Astrocyte of the spinal cord (primary cell): ENCODE results near the gene CYTH3.
"Not testable (repeated sequence)": the region's sequence is repeated elsewhere in the genome, so short reads cannot be mapped to it uniquely, and the experiment has no call there.

Experiments
- DNase-seq: peaks from one replicate; pipeline ENCODE4 v3.0.0; 2011; ENCODE audit warnings: low read depth, low spot score
- H3K4me3 ChIP-seq: 2 replicates; pipeline ENCODE4 v1.5.1; 2011; ENCODE audit warnings: low read depth, mild to moderate bottlenecking, low read length, moderate library complexity
- CTCF ChIP-seq: IDR thresholded peaks from 2 replicates; pipeline ENCODE4 v1.5.1; 2012; ENCODE audit warnings: low read depth, mild to moderate bottlenecking, low read length, inconsistent platforms
- in situ Hi-C: cut with HindIII; loops from 2 replicates; pipeline ENCODE4 v1.10.0; 2017; ENCODE audit warnings: low sequenced_read_pairs

The CYTH3 gene

GRCh38 chr7:6227294-6227846 lies 45.1 kb downstream of the CYTH3 start:
- no peak for TF ChIP-seq CTCF
- peak; percentile 57 for DNase-seq
- H3K4me3 ChIP-seq = no peak overlapping the region
- in situ Hi-C loops = no loop called here

DNA sequence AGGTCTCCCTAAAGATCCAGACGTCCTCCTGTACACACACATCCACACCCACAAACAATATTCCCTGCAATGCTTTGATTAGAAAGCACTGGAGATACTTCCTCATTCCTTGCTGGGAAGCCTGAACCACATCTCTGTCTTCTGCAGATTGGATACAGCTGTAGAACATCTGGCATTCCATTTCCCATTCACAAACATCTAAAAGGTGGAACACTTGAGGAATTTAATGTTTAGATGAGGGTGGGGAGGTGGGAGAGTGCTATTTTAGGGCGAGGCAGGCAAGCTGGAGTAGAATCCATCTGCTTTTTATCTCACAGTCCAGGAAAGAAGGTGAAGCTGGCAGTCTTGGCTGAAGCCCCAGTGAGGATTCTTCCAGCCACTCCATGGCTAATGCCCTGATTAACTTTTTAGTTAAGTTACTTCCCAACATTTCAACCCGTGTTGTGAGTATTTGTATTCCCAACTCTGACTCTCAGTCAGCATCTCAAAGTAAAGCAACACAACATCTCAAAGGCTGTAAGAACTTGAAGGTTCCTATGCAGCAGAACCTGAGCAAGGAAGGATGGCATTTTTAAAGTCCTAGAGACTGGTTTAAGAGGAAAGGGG lies 46.1 kb downstream of the CYTH3 start:
- in situ Hi-C loops = no loop called here
- peak; percentile 46 for DNase-seq
- H3K4me3 ChIP-seq = no peak overlapping the region
- no peak for TF ChIP-seq CTCF

DNA sequence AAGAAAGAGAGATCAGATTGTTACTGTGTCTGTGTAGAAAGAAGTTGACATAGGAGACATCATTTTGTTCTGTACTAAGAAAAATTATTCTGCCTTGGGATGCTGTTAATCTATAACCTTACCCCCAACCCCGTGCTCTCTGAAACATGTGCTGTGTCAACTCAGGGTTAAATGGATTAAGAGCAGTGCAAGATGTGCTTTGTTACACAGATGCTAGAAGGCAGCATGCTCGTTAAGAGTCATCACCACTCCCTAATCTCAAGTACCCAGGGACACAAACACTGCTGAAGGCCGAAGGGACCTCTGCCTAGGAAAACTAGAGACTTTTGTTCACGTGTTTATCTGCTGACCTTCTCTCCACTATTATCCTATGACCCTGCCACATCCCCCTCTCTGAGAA lies 49.0 kb downstream of the CYTH3 start:
- DNase-seq = not testable (repeated sequence)

GRCh38 chr7:6223010-6223409 lies 49.4 kb downstream of the CYTH3 start:
- in situ Hi-C loops, DNase-seq, H3K4me3 ChIP-seq: not testable (repeated sequence)

More for the DNA sequence above, 49.0 kb downstream of the CYTH3 start:
- H3K4me3 ChIP-seq, in situ Hi-C loops: not testable (repeated sequence)

- DNase-seq = no peak
- no peak overlapping the region for H3K4me3 ChIP-seq
- in situ Hi-C loops = no loop called here
- TF ChIP-seq CTCF = no peak
Measured at GRCh38 chr7:6221340-6222319, 50.8 kb downstream of the CYTH3 start.

- no peak overlapping the region for H3K4me3 ChIP-seq
- DNase-seq = no peak
Measured at GRCh38 chr7:6218329-6218728, 54.1 kb downstream of the CYTH3 start.

GRCh38 chr7:6212008-6212407 lies 60.4 kb downstream of the CYTH3 start:
- no peak overlapping the region for H3K4me3 ChIP-seq
- TF ChIP-seq CTCF = no peak
- DNase-seq = no peak
- in situ Hi-C loops = no loop called here

More at GRCh38 chr7:6218329-6218728, 54.1 kb downstream of the CYTH3 start:
- in situ Hi-C loops = no loop called here
- TF ChIP-seq CTCF = no peak
